Ishikawa (cell line): ENCODE data around the gene PROX2.

Source experiments
- CEBPB ChIP-seq: IDR thresholded peaks from 2 replicates; pipeline ENCODE4 v1.6.1; 2012
- CREB1 ChIP-seq: IDR thresholded peaks from 2 replicates; pipeline ENCODE4 v1.6.1; 2012; ENCODE audit warnings: low read depth
- EGR1 ChIP-seq: IDR thresholded peaks from 2 replicates; pipeline ENCODE4 v1.6.1; 2012
- EP300 ChIP-seq: IDR thresholded peaks from 2 replicates; pipeline ENCODE4 v1.6.1; 2012; ENCODE audit warnings: borderline replicate concordance
- FOXM1 ChIP-seq: IDR thresholded peaks from 2 replicates; pipeline ENCODE4 v1.6.1; 2012; ENCODE audit warnings: low read depth, borderline replicate concordance
- MAX ChIP-seq: IDR thresholded peaks from 2 replicates; pipeline ENCODE4 v1.6.1; 2012
- NFIC ChIP-seq: IDR thresholded peaks from 2 replicates; pipeline ENCODE4 v1.6.1; 2012
- RAD21 ChIP-seq: IDR thresholded peaks from 2 replicates; pipeline ENCODE4 v1.6.1; 2012; ENCODE audit warnings: low read depth
- REST ChIP-seq: IDR thresholded peaks from 2 replicates; pipeline ENCODE4 v1.6.1; 2012; ENCODE audit warnings: low read depth, mild to moderate bottlenecking
- TAF1 ChIP-seq: IDR thresholded peaks from 2 replicates; pipeline ENCODE4 v1.6.1; 2012; ENCODE audit warnings: low read depth, mild to moderate bottlenecking
- TCF12 ChIP-seq: IDR thresholded peaks from 2 replicates; pipeline ENCODE4 v1.6.1; 2012; ENCODE audit warnings: low read depth
- TEAD4 ChIP-seq: IDR thresholded peaks from 2 replicates; pipeline ENCODE4 v1.6.1; 2012
- USF1 ChIP-seq: IDR thresholded peaks from 2 replicates; pipeline ENCODE4 v1.6.1; 2012
- YY1 ChIP-seq: IDR thresholded peaks from 2 replicates; pipeline ENCODE4 v1.6.1; 2012; ENCODE audit warnings: low read depth
- ZBTB7A ChIP-seq: IDR thresholded peaks from 2 replicates; pipeline ENCODE4 v1.6.1; 2012; ENCODE audit warnings: low read depth

PROX2 gene

GRCh38 chr14:74848768-74849167 is 27.2 kb downstream of the PROX2 start:
- TF ChIP-seq EP300 (no peak), ZBTB7A (no peak), YY1 (no peak), TEAD4 (no peak), EGR1 (no peak), USF1 (no peak), TCF12 (no peak), CREB1 (no peak), MAX (no peak), REST (no peak), TAF1 (no peak), RAD21 (no peak)

- no peak for TF ChIP-seq NFIC
Measured at GRCh38 chr14:74846968-74847665, 28.8 kb downstream of the PROX2 start.

- no peak for TF ChIP-seq RAD21
- no peak for TF ChIP-seq YY1
- no peak for TF ChIP-seq TAF1
- TF ChIP-seq USF1 = no peak
- TF ChIP-seq REST = no peak
- no peak for TF ChIP-seq MAX
- no peak for TF ChIP-seq CREB1
- TF ChIP-seq CEBPB = no peak
- TF ChIP-seq TEAD4 = no peak
- TF ChIP-seq FOXM1 = no peak
- no peak for TF ChIP-seq ZBTB7A
- no peak for TF ChIP-seq EP300
Measured at GRCh38 chr14:74846168-74846567, 29.8 kb downstream of the PROX2 start.

GRCh38 chr14:74843653-74844052 is 32.3 kb downstream of the PROX2 start:
- TF ChIP-seq FOXM1 (no peak), YY1 (no peak), EGR1 (no peak), ZBTB7A (no peak), EP300 (no peak), USF1 (no peak), REST (no peak), CREB1 (no peak), MAX (no peak)
